ENCODE measurements around the gene AGAP1. TPM values are rescaled to one million over a fixed set of nuclear protein-coding genes. Genes with fewer than 3 reads are reported as not detected.
A peak's percentile ranks its signal among the peaks of the same experiment; 100 is the strongest.

The AGAP1 gene
- total RNA-seq, 1 donor from 2014 or later, result 46.3 TPM

DNA sequence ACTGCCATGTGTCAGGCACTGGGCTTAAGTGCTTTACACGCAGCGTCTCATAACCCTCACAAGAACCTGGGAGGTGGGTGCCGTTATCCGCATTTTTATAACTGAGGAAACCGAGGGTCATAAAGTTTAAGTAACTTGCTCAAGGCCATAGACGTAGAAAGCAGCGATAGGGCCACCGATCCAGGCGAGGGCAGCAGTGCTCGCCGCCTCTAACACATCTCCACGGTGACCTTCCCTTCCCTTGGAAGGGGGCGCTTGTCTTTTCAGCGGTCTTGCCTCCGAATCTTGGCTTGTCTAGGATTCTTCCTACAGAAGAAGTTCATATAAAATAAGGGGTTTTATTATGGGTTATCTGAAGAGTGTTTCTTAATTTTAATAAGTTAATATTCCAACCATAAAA lies 487.8 kb downstream of the AGAP1 start:
- no peak for DNase-seq (ENCODE audit: extremely low spot score, unreplicated experiment)
- Mint-ChIP-seq H3K36me3 (peaks cover 35% of the 10 kb centered on the region), H3K27me3 (no peaks in the 10 kb centered on the region), H3K27ac (no peak overlapping the region), H3K4me1 (ENCODE audit: unreplicated experiment) (peaks cover 16% of the 10 kb centered on the region), H3K9me3 (no peaks in the 10 kb centered on the region), H3K4me3 (no peak overlapping the region)
- TF ChIP-seq CTCF (conservative IDR thresholded peaks at IDR 0.05), result peak; percentile 51

DNA sequence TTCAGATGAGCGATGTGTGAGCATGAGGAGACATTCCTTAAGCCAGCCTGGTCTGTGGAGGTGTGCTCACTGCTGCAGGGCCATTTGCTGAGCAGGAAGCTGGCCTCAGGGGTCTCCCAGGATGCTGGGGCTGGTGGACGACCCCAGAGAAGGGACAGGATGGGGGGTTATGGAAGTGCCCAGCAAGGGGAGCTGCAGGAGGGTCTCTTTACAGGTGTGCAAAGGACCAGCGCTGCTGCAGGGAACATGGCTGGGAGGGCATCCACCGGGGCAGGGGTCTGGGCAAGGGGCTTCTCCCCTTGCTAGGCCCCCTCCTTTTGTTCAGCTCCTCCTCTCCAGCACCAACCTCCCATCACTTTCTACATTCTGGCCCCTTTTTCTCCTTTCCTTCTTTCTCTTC lies 489.2 kb downstream of the AGAP1 start:
- DNase-seq (ENCODE audit: extremely low spot score, unreplicated experiment), result no peak
- no peak overlapping the region for H3K4me3 Mint-ChIP-seq
- no peak overlapping the region for H3K27ac Mint-ChIP-seq

DNA sequence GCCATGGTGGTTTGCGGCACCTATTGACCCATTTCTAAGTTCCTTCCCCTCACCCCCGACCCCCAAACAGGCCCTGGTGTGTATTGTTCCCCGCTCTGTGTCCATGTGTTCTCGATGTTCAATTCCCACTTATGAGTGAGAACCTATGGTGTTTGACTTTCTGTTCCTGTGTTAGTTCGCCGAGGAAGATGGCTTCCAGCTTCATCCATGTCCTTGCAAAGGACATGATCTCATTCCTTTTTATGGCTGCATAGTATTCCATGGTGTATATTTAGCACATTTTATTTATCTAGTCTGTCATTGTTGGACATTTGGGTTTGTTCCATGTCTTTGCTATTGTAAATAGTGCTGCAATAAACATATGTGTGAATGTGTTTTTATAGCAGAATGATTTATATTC lies 490.7 kb downstream of the AGAP1 start:
- peaks cover 10% of the 10 kb centered on the region for H3K4me1 Mint-ChIP-seq (ENCODE audit: unreplicated experiment)
- no peak for DNase-seq (ENCODE audit: extremely low spot score, unreplicated experiment)
- no peak for TF ChIP-seq CTCF (conservative IDR thresholded peaks at IDR 0.05)

More for the DNA sequence above, 489.2 kb downstream of the AGAP1 start:
- no peaks in the 10 kb centered on the region for H3K27me3 Mint-ChIP-seq
- H3K4me1 Mint-ChIP-seq (ENCODE audit: unreplicated experiment), result peaks cover 16% of the 10 kb centered on the region
- no peak for TF ChIP-seq CTCF (conservative IDR thresholded peaks at IDR 0.05)
- peaks cover 30% of the 10 kb centered on the region for H3K36me3 Mint-ChIP-seq
- no peaks in the 10 kb centered on the region for H3K9me3 Mint-ChIP-seq

DNA sequence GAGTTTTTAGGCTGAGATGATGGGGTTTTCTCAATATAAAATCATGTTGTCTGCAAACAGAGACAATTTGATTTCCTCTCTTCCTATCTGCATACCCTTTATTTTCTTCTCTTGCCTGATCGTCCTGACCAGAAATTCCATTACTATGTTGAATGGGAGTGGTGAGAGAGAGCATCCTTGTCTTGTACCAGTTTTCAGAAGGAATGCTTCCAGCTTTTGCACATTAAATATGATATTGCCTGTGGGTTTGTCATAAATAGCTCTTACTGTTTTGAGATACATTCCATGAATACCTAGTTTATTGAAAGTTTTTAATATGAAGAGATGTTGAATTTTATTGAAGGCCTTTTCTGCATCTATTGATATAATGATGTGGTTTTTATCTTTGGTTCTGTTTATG lies 492.5 kb downstream of the AGAP1 start:
- Mint-ChIP-seq H3K9me3 (no peaks in the 10 kb centered on the region), H3K4me1 (ENCODE audit: unreplicated experiment) (no peaks in the 10 kb centered on the region), H3K27ac (no peak overlapping the region), H3K4me3 (no peak overlapping the region), H3K27me3 (no peaks in the 10 kb centered on the region), H3K36me3 (peaks cover 28% of the 10 kb centered on the region)
- DNase-seq (ENCODE audit: extremely low spot score, unreplicated experiment), result no peak
- TF ChIP-seq CTCF (conservative IDR thresholded peaks at IDR 0.05), result no peak

More for the DNA sequence above, 490.7 kb downstream of the AGAP1 start:
- Mint-ChIP-seq H3K36me3 (peaks cover 28% of the 10 kb centered on the region), H3K4me3 (no peak overlapping the region), H3K27ac (no peak overlapping the region), H3K9me3 (no peaks in the 10 kb centered on the region), H3K27me3 (no peaks in the 10 kb centered on the region)

- Mint-ChIP-seq H3K9me3 (no peaks in the 10 kb centered on the region), H3K4me1 (ENCODE audit: unreplicated experiment) (no peaks in the 10 kb centered on the region), H3K27ac (no peak overlapping the region), H3K27me3 (no peaks in the 10 kb centered on the region), H3K36me3 (peaks cover 22% of the 10 kb centered on the region), H3K4me3 (no peak overlapping the region)
- no peak for DNase-seq (ENCODE audit: extremely low spot score, unreplicated experiment)
- TF ChIP-seq CTCF (conservative IDR thresholded peaks at IDR 0.05), result no peak
Measured at GRCh38 chr2:235988271-235989015, 494.6 kb downstream of the AGAP1 start.

Data from type B pancreatic cell (in vitro differentiated cells).